Measurements from ENCODE around the gene RPLP1. TPM values are rescaled to one million over a fixed set of nuclear protein-coding genes. Genes with fewer than 3 reads are reported as not detected.
A peak's percentile ranks its signal among the peaks of the same experiment; 100 is the strongest.

The RPLP1 gene
- total RNA-seq, 3 donors from 2014 or later, result 1,139 to 1,221 (median 1,218) TPM

GRCh38 chr15:69466733-69467132 is 14.1 kb downstream of the RPLP1 start:
- peaks cover 3% of the 10 kb centered on the region for H3K36me3 ChIP-seq (ENCODE audit: low read depth)
- ATAC-seq (no peak), DNase-seq (no peak)
- intact Hi-C loops (cut with DNase I, micrococcal nuclease), result no loop called here
- TF ChIP-seq CTCF (IDR thresholded peaks at IDR 0.05), result no peak
- H3K9me3 ChIP-seq, result no peaks in the 10 kb centered on the region
- peaks cover 21% of the 10 kb centered on the region for H3K4me1 ChIP-seq (ENCODE audit: low read depth)
- H3K4me3 ChIP-seq, result no peak overlapping the region

DNA sequence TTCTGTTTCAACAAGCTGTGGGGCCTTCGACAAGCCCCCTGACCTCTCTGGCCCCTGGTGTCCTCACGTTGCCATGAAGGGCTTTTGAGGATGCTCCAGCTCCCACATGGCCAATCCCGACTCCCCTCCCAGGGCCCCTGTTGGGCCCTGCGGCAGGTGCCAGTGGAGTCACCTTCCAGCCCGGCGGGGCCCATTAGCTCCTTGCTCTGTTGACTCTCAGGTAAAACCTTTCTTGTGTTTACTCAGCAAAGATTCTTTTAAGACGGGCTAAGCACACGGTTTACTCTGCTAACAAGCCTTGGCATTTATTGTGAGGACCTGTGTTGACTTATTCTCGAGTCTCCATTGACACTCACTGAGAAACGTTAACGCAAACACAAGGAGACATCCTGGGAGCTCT is 15.0 kb downstream of the RPLP1 start:
- H3K36me3 ChIP-seq (ENCODE audit: low read depth), result peaks cover 2% of the 10 kb centered on the region
- peak; percentile 32 for ATAC-seq
- H3K4me1 ChIP-seq (ENCODE audit: low read depth), result peaks cover 17% of the 10 kb centered on the region
- no peak overlapping the region for H3K4me3 ChIP-seq
- intact Hi-C loops (cut with DNase I, micrococcal nuclease), result no loop called here
- H3K9me3 ChIP-seq, result no peaks in the 10 kb centered on the region
- DNase-seq, result peak in 1 of 3 donors; percentile 61
- TF ChIP-seq CTCF (IDR thresholded peaks at IDR 0.05), result no peak

DNA sequence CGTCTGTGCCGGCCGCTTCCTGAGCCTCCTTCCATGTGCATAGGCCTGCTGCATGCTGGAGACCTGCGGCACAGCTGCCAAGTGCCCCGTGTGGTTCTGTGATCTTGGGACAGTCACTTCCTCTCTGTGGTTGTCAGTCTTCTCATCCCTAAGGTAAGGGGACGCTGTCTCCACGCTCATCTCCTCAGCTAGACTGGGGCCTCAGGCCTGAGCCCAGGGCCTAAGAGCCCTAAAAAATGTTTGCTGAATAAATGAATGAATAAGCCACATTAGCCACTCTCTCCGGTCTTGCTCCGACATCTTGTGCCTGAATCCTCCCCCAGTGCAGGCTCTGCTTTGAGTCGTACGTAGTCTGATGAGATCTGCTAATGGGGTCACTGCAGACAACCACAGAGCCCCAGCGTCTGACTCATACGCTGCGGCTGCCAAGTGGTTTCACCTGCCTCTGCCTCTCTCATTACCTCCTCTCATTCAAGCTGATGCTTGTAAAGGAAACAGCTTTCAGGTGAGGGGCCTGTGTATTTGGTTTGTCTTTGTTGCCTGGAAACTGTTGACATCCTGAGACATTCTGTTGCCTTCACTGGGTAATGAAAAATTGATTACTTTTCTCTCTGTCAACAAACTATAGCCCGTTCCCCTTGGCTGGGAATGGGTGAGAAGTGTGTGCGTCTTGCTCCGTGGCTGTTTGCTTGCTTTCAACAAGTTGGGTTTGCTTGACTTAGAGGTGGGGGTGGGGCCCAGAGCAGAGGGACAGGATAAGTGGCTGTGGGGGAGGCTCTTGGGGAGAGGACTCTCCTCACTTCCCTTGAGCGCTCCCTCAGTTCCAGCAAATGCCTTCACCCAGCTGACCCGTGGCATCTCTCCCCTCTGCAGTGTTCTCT is 15.9 kb downstream of the RPLP1 start:
- no peaks in the 10 kb centered on the region for H3K36me3 ChIP-seq (ENCODE audit: low read depth)
- H3K4me3 ChIP-seq, result no peak overlapping the region
- TF ChIP-seq CTCF (IDR thresholded peaks at IDR 0.05), result no peak
- peaks cover 12% of the 10 kb centered on the region for H3K4me1 ChIP-seq (ENCODE audit: low read depth)
- DNase-seq (peak; percentile 56 to 66 (median 57)), ATAC-seq (peak; percentile 82)
- intact Hi-C loops (cut with DNase I, micrococcal nuclease), result no loop called here
- H3K9me3 ChIP-seq, result no peaks in the 10 kb centered on the region

- DNase-seq (peak in 1 of 3 donors; percentile 29), ATAC-seq (no peak)
- no peak overlapping the region for H3K4me3 ChIP-seq
- no peak for TF ChIP-seq CTCF (IDR thresholded peaks at IDR 0.05)
- H3K9me3 ChIP-seq, result no peaks in the 10 kb centered on the region
- no peaks in the 10 kb centered on the region for H3K36me3 ChIP-seq (ENCODE audit: low read depth)
- intact Hi-C loops (cut with DNase I, micrococcal nuclease), result loop anchor here in 1 of 2 donors (10.0 kb wide), 1 partner anchor 1015 kb away; no protein-coding TSS in a partner anchor
- H3K4me1 ChIP-seq (ENCODE audit: low read depth), result peaks cover 12% of the 10 kb centered on the region
These were observed 17.0 kb downstream of the RPLP1 start for GRCh38 chr15:69469467-69470201.

DNA sequence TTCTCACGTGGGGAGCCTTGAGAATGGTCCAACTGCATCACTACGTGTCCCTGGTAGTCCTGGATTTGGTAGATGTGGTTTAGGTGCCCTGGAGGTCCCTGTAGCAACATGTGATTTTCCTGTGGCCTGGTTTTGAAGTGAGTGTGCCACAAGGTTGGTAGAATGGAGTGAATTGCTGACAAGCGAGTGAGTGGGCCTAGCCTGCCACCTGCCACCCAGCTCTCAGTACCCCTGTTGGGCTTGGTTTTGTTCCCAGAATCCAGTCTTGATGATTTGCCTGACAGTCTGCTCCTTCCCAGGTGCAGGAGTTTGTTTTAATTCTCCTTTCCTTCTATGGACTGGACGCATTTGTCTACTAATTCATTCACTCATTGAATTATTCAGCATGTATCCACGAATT is 19.4 kb downstream of the RPLP1 start:
- Histone ChIP-seq H3K9me3 (no peaks in the 10 kb centered on the region), H3K36me3 (ENCODE audit: low read depth) (no peaks in the 10 kb centered on the region), H3K4me3 (no peak overlapping the region), H3K4me1 (ENCODE audit: low read depth) (peaks cover 11% of the 10 kb centered on the region)
- DNase-seq (no peak), ATAC-seq (no peak)
- no peak for TF ChIP-seq CTCF (IDR thresholded peaks at IDR 0.05)
- intact Hi-C loops (cut with DNase I, micrococcal nuclease), result loop anchor here in 1 of 2 donors (10.0 kb wide), 1 partner anchor 1013 kb away; no protein-coding TSS in a partner anchor
